HFF-Myc (cell line): ENCODE results near the gene TEX2.
"Not testable (repeated sequence)": the region's sequence is repeated elsewhere in the genome, so short reads cannot be mapped to it uniquely, and the experiment has no call there.

Experiments
- DNase-seq: peaks from one replicate; pipeline ENCODE4 v3.0.0-alpha.2; 2011; ENCODE audit warnings: low read depth; ENCODE audit errors: extremely low read depth
- H3K4me3 ChIP-seq: replicated peaks from 2 replicates; pipeline ENCODE4 v1.5.1; 2011; ENCODE audit warnings: low read depth, mild to moderate bottlenecking, control low read depth, low read length
- CTCF ChIP-seq: IDR thresholded peaks from 2 replicates; pipeline ENCODE4 v1.5.1; 2012; ENCODE audit warnings: mild to moderate bottlenecking, low read depth, low read length, control low read depth; ENCODE audit errors: missing control alignments

The TEX2 gene

GRCh38 chr17:64240261-64240740 is 22.8 kb downstream of the TEX2 start:
- no peak for TF ChIP-seq CTCF
- peak overlapping the region; percentile 9 for H3K4me3 ChIP-seq
- peak; percentile 31 for DNase-seq

- DNase-seq, H3K4me3 ChIP-seq: not testable (repeated sequence)
These were observed 24.6 kb downstream of the TEX2 start for GRCh38 chr17:64238449-64238848.

- no peak overlapping the region for H3K4me3 ChIP-seq
- DNase-seq: no peak
These were observed 26.1 kb downstream of the TEX2 start for GRCh38 chr17:64236827-64237403.

GRCh38 chr17:64234961-64235360 is 28.1 kb downstream of the TEX2 start:
- DNase-seq: no peak
- H3K4me3 ChIP-seq: no peak overlapping the region
- no peak for TF ChIP-seq CTCF

More at GRCh38 chr17:64236827-64237403, 26.1 kb downstream of the TEX2 start:
- TF ChIP-seq CTCF: peak; percentile 16

GRCh38 chr17:64232466-64233262 is 30.4 kb downstream of the TEX2 start:
- no peak overlapping the region for H3K4me3 ChIP-seq
- no peak for DNase-seq
- TF ChIP-seq CTCF: no peak

- DNase-seq: no peak
These were observed 31.4 kb downstream of the TEX2 start for GRCh38 chr17:64231567-64232141.

More at GRCh38 chr17:64231567-64232141, 31.4 kb downstream of the TEX2 start:
- no peak for TF ChIP-seq CTCF
- no peak overlapping the region for H3K4me3 ChIP-seq
